ENCODE data around the gene CCDC127. TPM values are rescaled to one million over a fixed set of nuclear protein-coding genes. Genes with fewer than 3 reads are reported as not detected.
"Not testable (repeated sequence)": the region's sequence is repeated elsewhere in the genome, so short reads cannot be mapped to it uniquely, and the experiment has no call there.

The CCDC127 gene
- total RNA-seq, 2 experiments from 2014 or later = 3.6 to 4.0 TPM

DNA sequence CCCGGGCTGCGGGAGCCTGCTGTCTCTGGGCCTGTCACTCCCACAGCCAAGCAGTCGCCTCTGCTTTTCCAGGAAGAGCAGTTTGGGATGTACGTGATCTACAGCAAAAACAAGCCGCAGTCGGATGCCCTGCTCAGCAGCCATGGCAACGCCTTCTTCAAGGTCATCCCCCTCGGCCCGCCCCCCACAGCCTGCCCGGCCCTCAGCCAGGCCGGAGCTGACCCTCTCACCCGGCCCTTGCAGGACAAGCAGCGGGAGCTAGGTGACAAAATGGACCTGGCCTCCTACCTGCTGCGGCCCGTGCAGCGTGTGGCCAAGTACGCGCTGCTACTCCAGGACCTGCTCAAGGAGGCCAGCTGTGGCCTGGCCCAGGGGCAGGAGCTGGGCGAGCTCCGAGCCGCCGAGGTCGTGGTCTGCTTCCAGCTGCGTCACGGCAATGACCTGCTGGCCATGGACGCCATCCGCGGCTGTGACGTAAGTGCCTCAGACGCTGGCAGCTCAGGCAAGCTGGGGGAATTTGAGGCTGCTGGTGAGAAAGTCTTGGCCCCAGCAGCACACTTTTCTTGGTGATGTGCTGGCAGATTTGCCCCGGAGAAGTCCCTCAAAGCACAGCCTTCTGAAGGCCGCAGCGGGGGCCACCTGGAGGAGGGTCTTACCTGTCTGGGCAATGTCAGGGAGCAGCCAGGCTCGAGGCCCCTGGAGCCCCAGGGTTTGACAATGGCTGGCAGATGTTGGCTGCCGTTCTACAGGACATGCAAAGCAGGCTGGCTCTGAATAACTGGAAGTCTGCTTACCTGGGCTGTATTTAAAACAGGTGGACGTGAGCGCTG lies 46.8 kb downstream of the CCDC127 start:
- H3K4me1 Mint-ChIP-seq (ENCODE audit: low read depth) = no peaks in the 10 kb centered on the region
- H3K27me3 Mint-ChIP-seq (ENCODE audit: low read depth) = no peaks in the 10 kb centered on the region
- no peaks in the 10 kb centered on the region for H3K36me3 Mint-ChIP-seq (ENCODE audit: low read depth)
- H3K9me3 Mint-ChIP-seq = no peaks in the 10 kb centered on the region
- no peak for DNase-seq
- H3K4me3 Mint-ChIP-seq = no peak overlapping the region
- H3K27ac Mint-ChIP-seq = no peak overlapping the region
- intact Hi-C loops (cut with micrococcal nuclease) = no loop called here
- CTCF ChIA-PET = no interaction called here

- no peak overlapping the region for H3K4me3 Mint-ChIP-seq
- CTCF ChIA-PET = no interaction called here
- H3K36me3 Mint-ChIP-seq (ENCODE audit: low read depth) = no peaks in the 10 kb centered on the region
- no peak overlapping the region for H3K27ac Mint-ChIP-seq
- no peak for DNase-seq
- no peaks in the 10 kb centered on the region for H3K27me3 Mint-ChIP-seq (ENCODE audit: low read depth)
- H3K9me3 Mint-ChIP-seq = no peaks in the 10 kb centered on the region
- intact Hi-C loops (cut with micrococcal nuclease) = no loop called here
- H3K4me1 Mint-ChIP-seq (ENCODE audit: low read depth) = no peaks in the 10 kb centered on the region
Measured at GRCh38 chr5:169728-170094, 48.2 kb downstream of the CCDC127 start.

- DNase-seq = no peak
- Mint-ChIP-seq H3K9me3 (no peaks in the 10 kb centered on the region), H3K4me3 (no peak overlapping the region), H3K36me3 (ENCODE audit: low read depth) (no peaks in the 10 kb centered on the region), H3K27me3 (ENCODE audit: low read depth) (no peaks in the 10 kb centered on the region), H3K4me1 (ENCODE audit: low read depth) (no peaks in the 10 kb centered on the region), H3K27ac (no peak overlapping the region)
- intact Hi-C loops (cut with micrococcal nuclease) = no loop called here
- CTCF ChIA-PET = no interaction called here
Measured at GRCh38 chr5:169071-169727, 48.8 kb downstream of the CCDC127 start.

DNA sequence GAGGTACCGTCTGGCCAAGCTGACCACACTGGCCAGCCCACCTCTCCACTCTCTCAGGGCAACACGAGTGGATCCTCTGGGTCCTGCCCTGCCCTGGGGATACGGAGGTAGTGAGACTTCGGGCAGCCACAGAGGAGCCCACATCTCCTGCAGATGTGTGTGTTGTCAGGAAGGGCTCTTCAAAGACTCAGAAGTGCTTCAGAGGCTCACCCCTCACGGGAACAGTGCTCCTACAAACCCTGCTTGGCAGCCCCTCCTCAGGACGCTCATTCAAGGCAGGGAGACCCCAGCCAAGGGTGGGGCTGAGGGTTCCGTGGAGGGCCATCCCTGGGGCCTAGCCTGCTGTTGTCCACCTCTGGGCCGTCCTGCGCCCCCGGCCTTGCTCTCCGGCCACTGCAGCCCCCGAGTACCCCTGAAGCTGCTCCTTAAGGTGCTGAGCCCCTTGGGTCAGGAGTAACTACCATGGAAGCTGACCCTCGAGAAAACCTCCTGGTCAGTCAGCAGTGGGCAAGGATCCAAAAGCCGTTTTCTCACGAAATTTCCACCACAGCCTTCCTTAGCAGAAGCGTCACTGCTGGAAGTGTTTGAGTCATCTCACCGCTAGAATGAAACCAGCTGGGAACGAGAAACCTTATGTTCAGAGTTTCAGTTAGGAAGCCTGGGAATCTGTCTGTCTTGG lies 49.8 kb downstream of the CCDC127 start:
- intact Hi-C loops (cut with micrococcal nuclease) = no loop called here
- no peak for DNase-seq
- CTCF ChIA-PET = interaction anchor here (0.6 kb wide), 1 partner anchor 174 kb away, joined by 3 read pairs; no protein-coding TSS in a partner anchor

DNA sequence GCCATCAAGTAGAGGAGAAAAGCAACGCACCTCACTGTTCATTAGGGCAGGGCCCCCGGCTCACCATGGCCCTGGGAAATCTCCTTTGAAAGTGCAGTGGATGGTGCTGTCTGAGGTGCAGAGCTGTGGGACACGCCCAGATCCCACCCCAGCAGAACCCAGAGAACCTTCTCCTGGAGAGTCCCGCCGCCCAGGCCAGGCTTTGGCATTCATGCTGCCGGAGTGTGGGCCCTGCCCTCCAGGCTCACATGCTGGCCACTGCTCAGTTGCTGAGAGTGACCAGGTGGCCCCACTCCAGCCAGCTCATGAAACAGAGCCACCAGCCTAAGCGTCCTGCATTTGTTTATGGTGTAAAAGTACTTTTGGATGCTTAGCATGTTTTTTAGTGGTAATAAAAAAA lies 50.4 kb downstream of the CCDC127 start:
- CTCF ChIA-PET = no interaction called here
- no peak for DNase-seq
- Mint-ChIP-seq H3K4me3 (no peak overlapping the region), H3K27ac (no peak overlapping the region), H3K27me3 (ENCODE audit: low read depth) (no peaks in the 10 kb centered on the region), H3K9me3 (no peaks in the 10 kb centered on the region), H3K36me3 (ENCODE audit: low read depth) (no peaks in the 10 kb centered on the region), H3K4me1 (ENCODE audit: low read depth) (no peaks in the 10 kb centered on the region)
- intact Hi-C loops (cut with micrococcal nuclease) = no loop called here

More for the DNA sequence above, 49.8 kb downstream of the CCDC127 start:
- no peaks in the 10 kb centered on the region for H3K9me3 Mint-ChIP-seq
- no peaks in the 10 kb centered on the region for H3K4me1 Mint-ChIP-seq (ENCODE audit: low read depth)
- H3K4me3 Mint-ChIP-seq = no peak overlapping the region
- H3K27ac Mint-ChIP-seq = no peak overlapping the region
- no peaks in the 10 kb centered on the region for H3K27me3 Mint-ChIP-seq (ENCODE audit: low read depth)
- H3K36me3 Mint-ChIP-seq (ENCODE audit: low read depth) = no peaks in the 10 kb centered on the region

GRCh38 chr5:166441-167372 lies 51.2 kb downstream of the CCDC127 start:
- CTCF ChIA-PET = no interaction called here
- no peaks in the 10 kb centered on the region for H3K4me1 Mint-ChIP-seq (ENCODE audit: low read depth)

DNA sequence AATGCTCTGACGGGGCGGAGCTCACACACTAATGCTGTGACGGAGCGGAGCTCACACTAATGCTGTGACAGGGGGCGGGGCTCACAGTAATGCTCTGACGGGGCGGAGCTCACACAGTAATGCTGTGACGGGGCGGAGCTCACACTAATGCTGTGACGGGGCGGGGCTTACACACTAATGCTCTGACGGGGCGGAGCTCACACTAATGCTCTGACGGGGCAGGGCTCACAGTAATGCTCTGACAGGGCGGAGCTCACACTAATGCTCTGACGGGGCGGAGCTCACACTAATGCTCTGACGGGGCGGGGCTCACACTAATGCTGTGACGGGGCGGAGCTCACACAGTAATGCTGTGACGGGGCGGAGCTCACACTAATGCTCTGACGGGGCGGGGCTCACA lies 53.2 kb downstream of the CCDC127 start:
- H3K4me1 Mint-ChIP-seq (ENCODE audit: low read depth); H3K27ac Mint-ChIP-seq; H3K27me3 Mint-ChIP-seq (ENCODE audit: low read depth); intact Hi-C loops (cut with micrococcal nuclease); H3K36me3 Mint-ChIP-seq (ENCODE audit: low read depth); H3K9me3 Mint-ChIP-seq; DNase-seq; H3K4me3 Mint-ChIP-seq; CTCF ChIA-PET: not testable (repeated sequence)

More at GRCh38 chr5:166441-167372, 51.2 kb downstream of the CCDC127 start:
- DNase-seq = no peak
- Mint-ChIP-seq H3K9me3 (no peaks in the 10 kb centered on the region), H3K4me3 (no peak overlapping the region), H3K36me3 (ENCODE audit: low read depth) (no peaks in the 10 kb centered on the region), H3K27ac (no peak overlapping the region), H3K27me3 (ENCODE audit: low read depth) (no peaks in the 10 kb centered on the region)
- intact Hi-C loops (cut with micrococcal nuclease) = no loop called here

DNA sequence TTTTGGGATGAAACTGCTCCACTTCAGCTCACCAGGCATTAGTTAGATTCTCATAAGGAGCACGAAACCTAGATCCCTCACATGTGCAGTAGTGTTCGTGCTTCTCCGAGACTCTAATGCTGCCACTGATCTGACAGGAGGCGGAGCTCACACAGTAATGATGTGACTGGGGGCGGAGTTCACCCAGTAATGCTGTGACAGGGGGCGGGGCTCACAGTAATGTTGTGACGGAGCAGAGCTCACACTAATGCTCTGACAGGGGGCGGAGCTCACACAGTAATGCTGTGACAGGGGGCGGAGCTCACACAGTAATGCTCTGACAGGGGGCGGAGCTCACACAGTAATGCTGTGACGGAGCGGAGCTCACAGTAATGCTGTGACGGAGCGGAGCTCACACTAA lies 53.7 kb downstream of the CCDC127 start:
- Mint-ChIP-seq H3K27me3 (ENCODE audit: low read depth) (peaks cover 9% of the 10 kb centered on the region), H3K4me3 (no peak overlapping the region), H3K36me3 (ENCODE audit: low read depth) (no peaks in the 10 kb centered on the region), H3K9me3 (no peaks in the 10 kb centered on the region), H3K4me1 (ENCODE audit: low read depth) (no peaks in the 10 kb centered on the region), H3K27ac (no peak overlapping the region)
- intact Hi-C loops (cut with micrococcal nuclease) = no loop called here
- CTCF ChIA-PET = no interaction called here
- DNase-seq = no peak

GRCh38 chr5:163841-164240 lies 54.1 kb downstream of the CCDC127 start:
- H3K27me3 Mint-ChIP-seq (ENCODE audit: low read depth) = peaks cover 10% of the 10 kb centered on the region
- DNase-seq = no peak
- CTCF ChIA-PET = no interaction called here

DNA sequence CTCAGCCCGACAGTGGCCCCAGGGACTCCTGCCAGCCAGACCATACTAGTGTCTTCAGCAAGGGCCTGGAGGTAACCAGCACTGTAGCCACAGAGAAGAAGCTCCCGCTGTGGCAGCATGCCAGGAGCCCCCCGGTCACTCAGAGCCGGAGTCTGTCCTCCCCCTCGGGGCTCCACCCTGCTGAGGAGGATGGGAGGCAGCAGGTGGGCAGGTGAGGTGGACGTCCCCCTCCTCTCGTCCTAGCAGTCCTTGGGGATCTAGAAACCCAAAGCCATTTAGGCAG lies 54.7 kb downstream of the CCDC127 start:
- peaks cover 10% of the 10 kb centered on the region for H3K27me3 Mint-ChIP-seq (ENCODE audit: low read depth)
- DNase-seq = no peak
- CTCF ChIA-PET = no interaction called here
- H3K27ac Mint-ChIP-seq = no peak overlapping the region
- intact Hi-C loops (cut with micrococcal nuclease) = no loop called here
- H3K9me3 Mint-ChIP-seq = no peaks in the 10 kb centered on the region
- H3K4me1 Mint-ChIP-seq (ENCODE audit: low read depth) = no peaks in the 10 kb centered on the region
- no peaks in the 10 kb centered on the region for H3K36me3 Mint-ChIP-seq (ENCODE audit: low read depth)
- H3K4me3 Mint-ChIP-seq = no peak overlapping the region

More at GRCh38 chr5:163841-164240, 54.1 kb downstream of the CCDC127 start:
- H3K4me3 Mint-ChIP-seq = no peak overlapping the region
- no peak overlapping the region for H3K27ac Mint-ChIP-seq
- H3K36me3 Mint-ChIP-seq (ENCODE audit: low read depth) = no peaks in the 10 kb centered on the region
- intact Hi-C loops (cut with micrococcal nuclease) = no loop called here
- no peaks in the 10 kb centered on the region for H3K4me1 Mint-ChIP-seq (ENCODE audit: low read depth)
- H3K9me3 Mint-ChIP-seq = no peaks in the 10 kb centered on the region

- intact Hi-C loops (cut with micrococcal nuclease) = no loop called here
- Mint-ChIP-seq H3K36me3 (ENCODE audit: low read depth) (no peaks in the 10 kb centered on the region), H3K4me3 (no peak overlapping the region), H3K27me3 (ENCODE audit: low read depth) (peaks cover 10% of the 10 kb centered on the region), H3K4me1 (ENCODE audit: low read depth) (no peaks in the 10 kb centered on the region), H3K27ac (no peak overlapping the region), H3K9me3 (no peaks in the 10 kb centered on the region)
- CTCF ChIA-PET = no interaction called here
- no peak for DNase-seq
Measured at GRCh38 chr5:162565-163337, 55.2 kb downstream of the CCDC127 start.

DNA sequence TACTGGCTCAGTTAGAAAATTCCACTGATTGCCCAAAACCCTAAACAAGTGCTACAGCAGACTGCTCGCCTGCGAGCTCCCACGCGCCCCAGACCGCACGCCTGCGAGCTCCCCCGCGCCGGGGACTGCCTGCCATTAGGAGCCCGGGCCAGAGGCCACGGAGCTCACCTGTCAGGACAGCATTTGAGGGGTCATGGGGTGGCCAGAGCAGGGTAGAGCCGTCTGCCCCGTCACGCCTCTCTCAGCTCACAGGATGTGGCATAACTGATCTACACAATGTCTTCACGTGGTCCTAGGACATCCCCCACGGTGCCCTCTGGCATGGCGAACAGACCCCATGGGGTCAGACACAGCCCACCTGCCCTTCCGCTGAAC lies 55.8 kb downstream of the CCDC127 start:
- no peaks in the 10 kb centered on the region for H3K36me3 Mint-ChIP-seq (ENCODE audit: low read depth)
- no peak for DNase-seq
- intact Hi-C loops (cut with micrococcal nuclease) = no loop called here
- no peaks in the 10 kb centered on the region for H3K4me1 Mint-ChIP-seq (ENCODE audit: low read depth)
- H3K9me3 Mint-ChIP-seq = no peaks in the 10 kb centered on the region
- H3K27ac Mint-ChIP-seq = no peak overlapping the region
- peaks cover 12% of the 10 kb centered on the region for H3K27me3 Mint-ChIP-seq (ENCODE audit: low read depth)
- CTCF ChIA-PET = no interaction called here
- no peak overlapping the region for H3K4me3 Mint-ChIP-seq
